Type B pancreatic cell (in vitro differentiated cells): ENCODE measurements around the gene HOXB8. TPM values are rescaled to one million over a fixed set of nuclear protein-coding genes. Genes with fewer than 3 reads are reported as not detected.

Experiments used
- DNase-seq: peaks from one replicate; pipeline ENCODE4 v3.0.0; 2021; ENCODE audit warnings: mixed read lengths; ENCODE audit not compliant: unreplicated experiment; ENCODE audit errors: extremely low spot score
- H3K27ac Mint-ChIP-seq: 2 replicates; pipeline ENCODE4 v1.8.0; 2021; ENCODE audit warnings: mild to moderate bottlenecking, mixed read lengths
- H3K27me3 Mint-ChIP-seq: 2 replicates; pipeline ENCODE4 v1.8.0; 2021; ENCODE audit warnings: mixed read lengths
- H3K36me3 Mint-ChIP-seq: 2 replicates; pipeline ENCODE4 v1.8.0; 2021; ENCODE audit warnings: mixed read lengths
- H3K4me1 Mint-ChIP-seq: one replicate; pipeline ENCODE4 v1.8.0; 2021; ENCODE audit warnings: mixed read lengths; ENCODE audit not compliant: unreplicated experiment
- H3K4me3 Mint-ChIP-seq: 2 replicates; pipeline ENCODE4 v1.8.0; 2021; ENCODE audit warnings: mild to moderate bottlenecking, mixed read lengths
- H3K9me3 Mint-ChIP-seq: 2 replicates; pipeline ENCODE4 v1.8.0; 2021; ENCODE audit warnings: mixed read lengths
- total RNA-seq: library from RNA; stranded (reverse); gene quantifications from 2 replicates; pipeline ENCODE4 v1.2.1, GENCODE V29; 2021; ENCODE audit warnings: low replicate concordance
- TF ChIP-seq, protein P1 (sequence below): fragments of 200-600 bp; sonication (generic); conservative IDR thresholded peaks from 2 replicates; pipeline ENCODE4 v1.5.0; 2021; ENCODE audit warnings: antibody characterized with exemption, mild to moderate bottlenecking

The HOXB8 gene
- total RNA-seq, 1 donor from 2014 or later = 16.0 TPM

GRCh38 chr17:48591255-48592056 lies 23.6 kb downstream of the HOXB8 start:
- Mint-ChIP-seq H3K36me3 (peaks cover 33% of the 10 kb centered on the region), H3K4me3 (peak overlapping the region; percentile 91), H3K9me3 (no peaks in the 10 kb centered on the region), H3K4me1 (peaks cover 49% of the 10 kb centered on the region), H3K27me3 (peaks cover 94% of the 10 kb centered on the region), H3K27ac (peak overlapping the region; percentile 97)
- no peak for DNase-seq
- TF ChIP-seq, protein P1, sequence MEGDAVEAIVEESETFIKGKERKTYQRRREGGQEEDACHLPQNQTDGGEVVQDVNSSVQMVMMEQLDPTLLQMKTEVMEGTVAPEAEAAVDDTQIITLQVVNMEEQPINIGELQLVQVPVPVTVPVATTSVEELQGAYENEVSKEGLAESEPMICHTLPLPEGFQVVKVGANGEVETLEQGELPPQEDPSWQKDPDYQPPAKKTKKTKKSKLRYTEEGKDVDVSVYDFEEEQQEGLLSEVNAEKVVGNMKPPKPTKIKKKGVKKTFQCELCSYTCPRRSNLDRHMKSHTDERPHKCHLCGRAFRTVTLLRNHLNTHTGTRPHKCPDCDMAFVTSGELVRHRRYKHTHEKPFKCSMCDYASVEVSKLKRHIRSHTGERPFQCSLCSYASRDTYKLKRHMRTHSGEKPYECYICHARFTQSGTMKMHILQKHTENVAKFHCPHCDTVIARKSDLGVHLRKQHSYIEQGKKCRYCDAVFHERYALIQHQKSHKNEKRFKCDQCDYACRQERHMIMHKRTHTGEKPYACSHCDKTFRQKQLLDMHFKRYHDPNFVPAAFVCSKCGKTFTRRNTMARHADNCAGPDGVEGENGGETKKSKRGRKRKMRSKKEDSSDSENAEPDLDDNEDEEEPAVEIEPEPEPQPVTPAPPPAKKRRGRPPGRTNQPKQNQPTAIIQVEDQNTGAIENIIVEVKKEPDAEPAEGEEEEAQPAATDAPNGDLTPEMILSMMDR = no peak

DNA sequence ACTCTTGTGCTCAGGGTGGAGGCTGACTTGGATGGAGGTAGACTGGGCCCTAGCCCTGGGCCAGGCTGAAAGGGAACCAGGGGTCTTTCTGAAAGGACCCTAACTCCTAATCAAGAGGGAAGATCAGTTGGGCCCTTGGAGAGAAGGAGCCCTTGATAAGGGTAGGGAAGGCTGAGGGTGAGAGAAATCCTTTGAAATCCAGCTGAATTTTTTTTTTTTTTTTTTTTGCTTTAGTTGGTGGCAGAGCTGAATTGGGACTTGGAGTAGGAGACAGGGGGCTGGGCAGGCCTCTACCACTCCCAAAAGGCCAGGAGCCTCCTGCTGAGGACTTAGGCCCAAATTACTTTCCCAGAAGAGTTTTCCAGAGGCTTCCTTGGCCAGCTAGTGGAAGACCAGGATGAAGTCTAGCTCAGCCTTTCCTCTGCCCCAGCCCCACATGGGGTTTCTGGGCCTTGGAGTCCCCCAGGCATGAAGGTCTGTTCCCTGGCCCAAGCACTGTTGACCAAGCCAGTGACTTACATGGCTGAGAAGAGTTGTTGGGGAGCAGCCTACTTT lies 24.4 kb downstream of the HOXB8 start:
- H3K27me3 Mint-ChIP-seq = peaks cover 96% of the 10 kb centered on the region
- peak overlapping the region; percentile 91 for H3K4me3 Mint-ChIP-seq
- peaks cover 48% of the 10 kb centered on the region for H3K4me1 Mint-ChIP-seq
- H3K36me3 Mint-ChIP-seq = peaks cover 38% of the 10 kb centered on the region
- TF ChIP-seq, protein P1 = no peak
- peak overlapping the region; percentile 97 for H3K27ac Mint-ChIP-seq
- no peaks in the 10 kb centered on the region for H3K9me3 Mint-ChIP-seq
- DNase-seq = no peak

DNA sequence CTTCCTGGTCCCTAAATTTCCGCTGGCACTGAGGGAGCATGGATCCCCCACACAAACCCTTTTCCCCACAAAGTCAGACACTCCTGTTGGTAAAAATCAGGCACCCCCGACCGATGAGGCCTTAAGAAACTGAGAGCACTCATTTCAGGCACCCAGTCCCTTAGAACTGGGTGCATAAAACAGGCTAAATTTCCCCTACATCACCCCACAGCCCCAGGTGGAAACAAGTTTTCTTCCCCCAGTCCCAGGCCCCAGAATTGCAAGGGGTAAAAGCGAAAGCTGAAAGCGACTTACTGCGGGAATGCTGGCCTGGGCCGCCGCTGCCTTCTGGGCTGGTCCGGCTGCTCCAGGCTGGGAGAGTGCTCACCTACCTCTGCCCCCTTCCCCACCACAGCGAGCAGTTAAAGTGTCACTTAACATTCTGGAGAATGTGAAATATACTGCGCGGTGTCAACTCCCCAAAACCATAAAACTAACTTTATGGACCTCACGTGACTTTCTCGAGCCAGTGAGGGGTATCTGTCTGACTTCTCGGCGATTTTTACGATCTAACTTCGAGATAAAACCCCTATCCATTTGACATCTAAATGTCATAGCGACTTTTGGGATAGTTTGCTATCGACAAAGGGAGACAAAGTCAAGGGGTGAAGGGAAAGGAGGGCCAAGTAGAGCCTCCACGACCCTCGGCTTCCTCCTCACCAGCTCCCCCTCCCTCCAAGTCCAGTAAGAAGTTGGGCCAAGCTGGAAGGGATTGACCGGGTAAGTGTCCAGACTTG lies 25.1 kb downstream of the HOXB8 start, which contains the start of gene HOXB3:
Gene HOXB3, minus strand, starts transcription at position 411 of the 776 bp plus-strand sequence. CDS start 37,767 bp downstream, outside the sequence.
- peaks cover 96% of the 10 kb centered on the region for H3K27me3 Mint-ChIP-seq
- H3K36me3 Mint-ChIP-seq = peaks cover 42% of the 10 kb centered on the region
- peak within 1 kb of the TSS; percentile 91 for H3K4me3 Mint-ChIP-seq
- peaks cover 47% of the 10 kb centered on the region for H3K4me1 Mint-ChIP-seq
- H3K9me3 Mint-ChIP-seq = no peaks in the 10 kb centered on the region
- H3K27ac Mint-ChIP-seq = peak within 1 kb of the TSS; percentile 97
- TF ChIP-seq, protein P1 = no peak
- no peak for DNase-seq

DNA sequence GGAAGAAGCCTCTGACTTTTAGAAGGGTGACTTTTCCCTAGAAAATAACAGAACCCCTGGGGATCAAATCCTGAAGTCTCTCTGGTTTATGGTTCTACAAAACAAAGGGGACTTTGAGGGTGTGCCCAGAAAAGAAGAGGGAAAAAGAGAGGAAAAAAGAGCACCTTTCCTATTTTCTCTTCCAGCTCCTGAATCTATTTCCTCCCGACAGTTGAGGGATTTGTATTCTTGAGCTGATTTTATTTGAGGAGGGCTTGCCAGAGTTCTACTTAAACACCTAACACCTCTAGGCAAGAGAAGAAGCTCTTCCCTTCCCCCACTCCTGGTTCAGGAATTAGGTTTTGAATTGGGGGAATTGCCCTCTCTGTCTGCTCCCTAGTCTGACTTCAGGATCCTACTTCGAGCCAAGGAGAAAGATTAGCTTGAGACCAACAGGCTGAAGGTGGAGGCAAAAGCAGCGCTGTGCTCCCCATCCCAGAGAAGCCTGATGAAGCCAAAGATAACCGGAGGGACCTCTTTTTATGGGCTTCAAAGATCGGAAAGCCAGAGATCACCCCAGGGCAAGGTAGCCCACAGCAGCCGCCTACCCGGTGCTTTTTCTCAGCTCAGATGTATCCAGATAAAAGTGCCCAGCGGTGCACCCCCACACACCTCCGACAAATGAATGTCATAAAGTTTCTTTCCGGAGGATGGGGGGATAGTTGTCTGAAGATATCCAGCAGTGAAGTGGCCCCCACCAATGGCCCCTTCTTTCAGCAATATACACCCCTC lies 25.8 kb downstream of the HOXB8 start:
- peak overlapping the region; percentile 91 for H3K4me3 Mint-ChIP-seq
- no peaks in the 10 kb centered on the region for H3K9me3 Mint-ChIP-seq
- H3K36me3 Mint-ChIP-seq = peaks cover 44% of the 10 kb centered on the region
- peaks cover 49% of the 10 kb centered on the region for H3K4me1 Mint-ChIP-seq
- H3K27ac Mint-ChIP-seq = peak overlapping the region; percentile 97
- DNase-seq = no peak
- TF ChIP-seq, protein P1 = no peak
- H3K27me3 Mint-ChIP-seq = peaks cover 97% of the 10 kb centered on the region

DNA sequence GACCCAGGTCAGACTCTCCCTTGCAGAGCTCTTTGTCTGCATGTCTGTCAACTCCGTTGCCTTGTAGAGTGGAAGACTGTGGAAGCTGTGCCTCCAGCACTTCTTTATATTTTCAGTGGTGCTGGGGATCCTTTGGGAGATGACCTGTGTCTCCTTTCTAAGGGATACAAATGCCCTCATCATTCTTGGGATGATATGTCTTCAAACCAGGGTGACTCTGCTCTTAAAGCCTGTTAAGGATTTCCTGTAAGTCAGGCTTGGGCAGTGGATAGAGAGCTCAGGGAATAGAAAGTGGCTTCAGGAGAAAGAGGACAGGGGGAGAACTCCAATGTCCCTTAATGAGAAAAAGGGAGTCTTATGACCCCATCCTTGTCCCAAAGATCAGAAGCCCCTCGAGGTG lies 26.6 kb downstream of the HOXB8 start:
- no peaks in the 10 kb centered on the region for H3K9me3 Mint-ChIP-seq
- H3K36me3 Mint-ChIP-seq = peaks cover 49% of the 10 kb centered on the region
- H3K4me1 Mint-ChIP-seq = peaks cover 52% of the 10 kb centered on the region
- H3K27ac Mint-ChIP-seq = peak overlapping the region; percentile 97
- peaks cover 97% of the 10 kb centered on the region for H3K27me3 Mint-ChIP-seq
- TF ChIP-seq, protein P1 = no peak
- no peak for DNase-seq
- peak overlapping the region; percentile 91 for H3K4me3 Mint-ChIP-seq
